Measurements from ENCODE around the gene KIF5A.
A peak's percentile ranks its signal among the peaks of the same experiment; 100 is the strongest.
"Not testable (repeated sequence)": the region's sequence is repeated elsewhere in the genome, so short reads cannot be mapped to it uniquely, and the experiment has no call there.

Gene KIF5A

DNA sequence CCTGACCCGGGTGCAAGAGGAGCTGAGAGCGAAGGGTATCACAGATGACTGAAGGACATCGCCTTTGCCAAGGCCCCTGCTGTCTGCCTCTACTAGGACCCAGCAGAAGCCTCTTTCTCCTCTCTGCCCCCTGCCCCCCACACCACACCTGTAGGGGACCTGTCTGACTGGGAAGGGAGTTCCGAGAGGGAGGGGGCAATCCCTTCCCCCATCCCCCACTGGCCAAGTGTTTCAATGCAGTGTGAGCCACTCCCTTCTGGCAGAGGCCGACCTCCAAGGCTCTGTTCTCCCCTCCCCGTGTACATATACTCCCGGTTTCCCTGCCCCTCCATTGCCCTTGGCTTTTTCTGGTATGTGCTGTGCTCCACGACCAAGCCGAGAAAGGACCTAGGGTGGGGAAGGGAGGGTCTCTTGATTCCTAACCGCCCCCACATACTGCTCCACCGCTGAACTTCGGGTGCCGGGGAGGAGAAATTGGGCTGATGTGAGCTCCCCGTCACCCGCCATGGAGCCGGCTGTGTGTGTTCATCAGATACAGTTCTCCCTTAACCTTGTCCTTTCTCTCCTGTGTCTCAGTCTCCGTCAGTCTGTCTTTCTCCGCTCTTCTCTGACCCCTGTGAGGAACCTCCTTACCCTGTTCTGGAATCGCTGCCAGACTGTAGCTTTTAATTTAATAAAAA is 59.4 kb downstream of the KIF5A start:
- DNase-seq: no peak

DNA sequence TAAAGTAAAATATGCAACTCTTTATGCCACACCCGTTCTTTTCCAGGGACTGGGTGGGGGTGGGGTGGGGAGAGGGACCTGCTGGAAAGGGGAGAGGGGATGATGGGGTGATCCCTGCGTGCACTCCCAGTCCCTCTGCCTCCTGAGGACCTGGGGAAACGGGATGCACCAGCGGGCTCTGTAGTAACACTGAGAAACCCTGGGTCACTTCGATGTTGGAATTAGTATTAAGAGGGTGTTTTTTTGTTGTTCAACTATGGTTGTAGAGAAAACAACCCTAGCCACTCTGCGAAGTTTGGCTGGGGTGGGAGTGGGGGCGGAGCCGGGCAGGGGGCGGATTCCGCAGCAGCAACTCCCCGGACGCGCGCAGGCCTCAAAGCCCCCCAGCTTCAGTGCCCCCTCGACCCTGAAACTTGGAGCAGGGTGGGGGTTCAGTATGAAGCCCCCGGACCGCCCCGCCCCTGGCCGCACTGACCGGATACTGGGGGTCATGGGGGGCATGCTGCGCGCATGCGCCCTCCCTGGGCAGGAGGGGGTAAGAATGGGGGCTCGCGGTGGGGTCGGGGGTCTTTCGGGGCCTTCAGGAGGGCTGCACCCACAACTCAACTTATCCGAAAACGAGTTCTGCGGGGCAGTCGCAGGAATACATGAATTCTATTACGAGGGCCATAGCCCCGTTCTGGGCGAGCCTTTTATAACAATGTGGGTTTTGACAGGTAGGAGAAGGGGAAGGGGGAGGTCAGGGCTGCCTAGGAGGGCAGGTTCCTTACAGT is 60.1 kb downstream of the KIF5A start:
- DNase-seq: no peak

DNA sequence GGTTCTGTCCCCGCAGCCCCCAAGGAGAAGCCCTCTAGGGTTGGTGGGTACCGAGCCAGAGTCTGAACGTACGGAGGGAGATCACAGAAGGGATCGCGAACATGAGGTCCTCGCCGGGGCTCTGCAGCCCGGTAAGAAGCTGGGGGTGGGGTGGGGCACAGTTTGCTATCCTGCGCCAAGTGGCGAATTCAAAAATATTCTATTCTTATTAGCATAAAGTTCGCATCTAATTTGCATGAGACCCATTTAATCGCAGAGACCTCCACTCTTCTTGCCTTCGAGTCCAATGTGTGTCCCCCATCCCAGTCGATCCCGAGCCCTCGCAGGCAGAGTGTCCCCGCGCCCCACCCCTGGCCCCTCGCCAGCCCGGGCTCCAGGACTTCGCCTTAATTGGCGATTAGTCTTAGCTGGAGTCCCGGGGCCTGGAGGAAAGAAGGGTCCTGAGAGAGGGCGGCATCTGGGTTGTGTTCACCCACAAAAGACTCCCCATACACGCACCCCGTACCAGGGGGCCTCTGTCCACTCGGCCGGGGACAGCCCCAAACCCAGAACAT is 60.8 kb downstream of the KIF5A start:
- DNase-seq: no peak

DNA sequence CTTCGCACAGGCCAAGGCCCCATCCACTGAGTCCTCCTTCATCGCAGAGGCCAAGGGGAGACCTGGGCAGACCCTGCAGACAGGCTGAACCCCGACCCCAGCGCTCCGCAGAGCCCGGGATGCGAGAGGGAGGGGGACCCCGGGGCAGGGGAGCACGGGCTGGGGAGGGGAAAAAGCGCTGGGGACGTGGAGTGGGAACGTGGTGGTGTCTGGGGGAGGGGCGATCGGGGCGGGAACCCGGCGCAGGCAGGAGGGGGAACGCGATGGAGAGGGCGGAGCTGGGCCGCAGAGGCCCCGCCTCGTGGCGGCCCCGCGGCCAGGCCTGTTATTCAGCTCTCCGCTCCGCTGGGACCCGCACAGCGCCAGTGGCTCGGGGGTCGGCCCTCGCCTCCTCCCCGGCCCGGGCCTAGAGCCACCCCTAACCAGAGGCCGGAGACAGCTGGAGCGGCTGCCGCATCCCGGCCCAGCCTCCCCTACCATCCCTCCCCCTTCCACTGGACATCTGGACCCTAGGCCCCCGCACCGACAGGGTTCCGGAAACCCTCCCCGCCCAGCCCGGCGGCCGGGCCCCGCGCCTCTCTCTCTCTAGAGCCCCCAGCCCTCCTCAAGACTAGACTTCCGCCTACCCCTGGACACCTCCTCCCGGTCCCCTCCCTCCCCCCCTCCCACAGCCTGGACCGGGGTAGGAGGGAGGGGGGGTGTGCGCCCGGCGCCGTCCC is 61.4 kb downstream of the KIF5A start, which contains the start of gene ARHGEF25:
TSS of gene ARHGEF25 (plus strand) at position 328 of the 719 bp plus-strand sequence. CDS start 460 bp downstream, outside the sequence.
- peak; percentile 56 for DNase-seq

DNA sequence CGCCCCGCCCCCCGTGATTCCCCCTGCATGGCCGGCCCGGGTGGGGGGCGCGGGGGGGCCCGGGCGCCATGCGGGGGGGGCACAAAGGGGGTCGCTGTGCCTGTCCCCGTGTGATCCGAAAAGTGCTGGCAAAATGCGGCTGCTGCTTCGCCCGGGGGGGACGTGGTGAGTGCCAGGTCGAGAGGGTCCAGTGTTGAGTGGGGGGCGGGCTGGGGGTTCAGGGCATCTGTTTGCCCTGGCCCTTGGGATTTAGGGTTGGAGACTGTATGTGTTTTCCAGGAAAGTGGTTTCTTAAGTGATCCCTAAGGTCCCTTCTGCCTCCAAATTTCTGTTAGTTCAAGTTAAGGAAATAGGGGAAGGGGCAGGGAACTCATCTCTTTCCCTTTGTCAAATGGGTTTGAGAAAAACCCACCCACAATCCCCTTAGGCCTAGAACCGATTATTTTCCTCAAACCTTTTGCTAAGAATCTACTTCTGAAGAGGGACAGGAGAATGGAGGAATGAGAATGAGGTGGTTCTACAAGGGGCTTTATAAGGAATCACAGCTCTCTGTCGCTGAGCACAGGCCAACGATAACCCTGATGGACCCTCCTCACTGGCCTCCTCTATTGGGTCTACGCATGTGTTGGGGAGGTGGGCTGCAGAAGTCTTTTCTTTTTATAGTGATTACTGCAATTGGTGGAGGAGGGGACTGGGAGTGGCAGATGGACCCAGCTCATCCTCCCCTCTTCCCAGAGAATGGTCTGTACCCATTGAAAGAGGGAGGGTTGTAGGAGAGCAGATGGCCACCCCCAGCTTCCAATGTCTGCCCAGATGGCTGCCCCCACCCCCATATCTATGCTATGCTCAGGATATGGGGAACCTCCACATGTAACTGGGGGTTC is 62.2 kb downstream of the KIF5A start:
- no peak for DNase-seq

DNA sequence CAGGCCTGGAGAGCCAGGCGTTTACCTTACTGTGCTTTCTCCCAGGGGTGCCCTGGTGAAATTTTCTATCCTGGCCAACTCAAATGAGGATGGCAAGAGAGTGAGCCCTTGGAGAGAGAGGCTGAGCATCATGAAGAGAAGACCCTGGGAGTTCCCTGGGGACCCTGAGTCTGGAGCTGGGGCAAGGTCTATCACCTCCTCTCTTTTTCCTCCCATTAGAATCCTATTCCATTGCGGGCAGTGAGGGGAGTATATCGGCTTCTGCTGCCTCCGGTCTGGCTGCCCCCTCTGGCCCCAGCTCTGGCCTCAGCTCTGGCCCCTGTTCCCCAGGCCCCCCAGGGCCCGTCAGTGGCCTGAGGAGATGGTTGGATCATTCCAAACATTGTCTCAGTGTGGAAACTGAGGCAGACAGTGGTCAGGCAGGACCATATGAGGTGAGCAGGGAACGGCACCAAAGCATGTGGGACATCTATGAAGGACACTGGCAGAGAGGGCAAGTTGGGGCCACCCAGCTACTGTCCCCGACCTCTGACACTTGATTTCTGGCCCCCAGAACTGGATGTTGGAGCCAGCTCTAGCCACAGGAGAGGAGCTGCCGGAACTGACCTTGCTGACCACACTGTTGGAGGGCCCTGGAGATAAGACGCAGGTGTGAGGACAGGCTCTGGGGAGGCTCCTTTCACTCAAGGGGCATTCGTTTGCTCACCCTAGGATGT is 63.0 kb downstream of the KIF5A start:
- no peak for DNase-seq

DNA sequence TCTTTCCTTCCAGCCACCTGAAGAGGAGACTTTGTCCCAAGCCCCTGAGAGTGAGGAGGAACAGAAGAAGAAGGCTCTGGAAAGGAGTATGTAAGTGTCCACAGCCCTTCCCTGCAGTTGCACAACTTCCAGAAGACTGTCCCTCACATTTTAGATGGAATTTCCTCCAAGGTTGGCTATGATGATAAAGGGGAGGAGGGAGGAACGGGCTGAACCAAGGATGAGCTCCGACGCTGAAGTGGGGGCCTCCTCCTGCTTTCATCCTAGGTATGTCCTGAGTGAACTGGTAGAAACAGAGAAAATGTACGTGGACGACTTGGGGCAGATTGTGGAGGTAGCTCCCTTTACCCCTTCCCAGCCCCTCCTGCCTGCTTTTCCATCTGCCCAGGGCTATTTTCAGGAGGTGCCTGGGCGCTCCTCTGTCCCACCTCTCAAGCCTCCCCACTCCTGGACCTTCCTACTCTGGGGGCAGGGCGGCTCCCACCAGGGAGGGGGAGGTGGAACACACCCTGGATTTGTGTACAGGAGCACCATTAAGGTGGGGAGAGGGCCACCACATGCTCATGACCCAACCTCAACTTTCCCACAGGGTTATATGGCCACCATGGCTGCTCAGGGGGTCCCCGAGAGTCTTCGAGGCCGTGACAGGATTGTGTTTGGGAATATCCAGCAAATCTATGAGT is 63.7 kb downstream of the KIF5A start:
- DNase-seq: no peak

DNA sequence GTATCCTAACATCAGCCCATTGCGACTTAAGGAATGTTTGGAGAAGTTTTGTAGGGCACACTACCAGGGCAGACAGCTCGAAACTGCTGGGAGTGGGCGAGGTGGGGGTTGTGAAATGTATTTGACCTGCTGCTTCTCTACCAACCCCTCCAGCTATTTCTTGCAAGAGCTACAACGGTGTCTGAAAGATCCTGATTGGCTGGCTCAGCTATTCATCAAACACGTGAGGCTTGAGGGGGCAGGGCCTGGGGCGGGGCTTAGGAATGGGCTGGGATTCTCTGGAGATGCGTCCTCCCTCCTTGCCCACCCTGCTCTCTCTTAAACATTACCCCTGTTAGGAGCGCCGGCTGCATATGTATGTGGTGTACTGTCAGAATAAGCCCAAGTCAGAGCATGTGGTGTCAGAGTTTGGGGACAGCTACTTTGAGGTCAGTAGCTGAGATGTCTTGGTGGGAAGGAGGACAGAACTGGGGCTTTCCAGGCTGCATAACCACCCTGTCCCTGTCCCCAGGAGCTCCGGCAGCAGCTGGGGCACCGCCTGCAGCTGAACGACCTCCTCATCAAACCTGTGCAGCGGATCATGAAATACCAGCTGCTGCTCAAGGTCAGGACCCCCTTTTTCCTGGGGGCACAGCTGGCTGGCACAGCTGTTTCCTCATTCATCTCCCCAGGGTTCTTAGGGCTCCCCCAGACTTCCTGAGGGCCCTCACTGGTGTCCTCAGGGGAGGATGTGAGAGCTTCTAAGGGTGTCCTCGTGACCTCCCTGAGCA is 64.5 kb downstream of the KIF5A start:
- DNase-seq: no peak

DNA sequence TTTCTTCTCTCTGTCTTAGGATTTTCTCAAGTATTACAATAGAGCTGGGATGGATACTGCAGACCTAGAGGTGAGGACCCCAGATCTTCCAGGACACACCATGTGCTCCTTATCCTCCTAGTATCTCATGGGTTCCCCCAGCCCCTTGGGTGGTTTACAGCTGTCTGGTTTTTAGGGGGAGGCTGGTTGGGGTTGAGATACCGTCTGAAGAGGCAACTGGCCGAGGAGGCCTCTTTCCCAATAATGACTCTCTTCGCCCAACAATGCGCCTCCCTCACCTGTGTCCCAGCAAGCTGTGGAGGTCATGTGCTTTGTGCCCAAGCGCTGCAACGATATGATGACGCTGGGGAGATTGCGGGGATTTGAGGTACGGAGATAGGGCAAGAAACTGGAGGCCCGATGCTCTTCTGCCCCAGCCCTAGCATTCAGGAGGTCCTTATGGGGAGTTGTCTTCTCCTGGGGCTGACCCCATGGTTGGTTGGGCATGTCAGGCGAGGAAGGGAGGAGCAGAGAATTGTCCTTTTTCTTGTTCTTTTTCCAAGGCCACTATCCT is 65.2 kb downstream of the KIF5A start:
- DNase-seq: no peak

DNA sequence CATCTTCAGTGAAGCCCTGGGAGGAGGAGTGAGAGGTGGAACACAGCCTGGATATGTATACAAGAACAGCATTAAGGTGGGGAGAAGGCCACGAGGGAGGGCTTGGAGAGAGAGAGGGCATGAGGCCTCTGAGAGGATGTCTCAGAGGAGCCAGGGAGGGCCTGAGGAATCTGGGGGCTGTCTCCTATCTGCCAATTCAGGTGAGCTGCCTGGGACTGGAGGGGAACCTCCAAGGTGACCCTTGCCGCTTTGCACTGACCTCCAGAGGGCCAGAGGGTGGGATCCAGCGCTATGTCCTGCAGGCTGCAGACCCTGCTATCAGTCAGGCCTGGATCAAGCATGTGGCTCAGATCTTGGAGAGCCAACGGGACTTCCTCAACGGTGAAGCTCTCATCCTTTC is 65.8 kb downstream of the KIF5A start:
- DNase-seq: no peak

DNA sequence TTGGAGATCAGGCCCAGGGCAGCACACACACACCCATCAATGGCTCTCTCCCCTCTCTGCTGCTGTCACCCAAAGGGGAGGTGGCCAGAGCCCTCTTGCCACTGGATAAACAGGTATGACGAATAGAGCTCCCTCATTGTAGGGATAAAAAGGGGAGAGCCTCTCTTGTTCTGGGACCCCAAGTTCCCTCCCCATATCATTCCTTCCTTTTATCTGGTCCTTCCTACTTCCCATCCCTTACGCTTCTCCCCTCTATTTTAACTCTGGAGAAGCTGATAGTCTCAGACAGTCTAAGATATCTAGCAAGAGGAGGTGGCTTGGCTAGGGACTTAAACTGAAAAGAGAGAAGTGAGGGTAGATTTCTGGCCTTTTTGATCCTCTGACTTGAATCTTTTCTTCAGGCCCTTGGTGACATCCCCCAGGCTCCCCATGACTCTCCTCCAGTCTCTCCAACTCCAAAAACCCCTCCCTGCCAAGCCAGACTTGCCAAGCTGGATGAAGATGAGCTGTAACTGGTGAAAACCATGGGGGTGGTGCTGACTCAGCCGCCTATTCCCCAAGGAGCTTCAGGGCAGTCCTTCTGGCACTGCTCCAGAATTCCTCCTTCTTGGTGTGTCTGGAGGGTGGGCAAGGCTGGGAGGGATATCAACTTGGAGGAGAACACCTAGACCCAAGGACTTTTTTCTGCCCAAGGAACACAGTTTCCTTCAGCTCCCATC is 66.7 kb downstream of the KIF5A start:
- no peak for DNase-seq

DNA sequence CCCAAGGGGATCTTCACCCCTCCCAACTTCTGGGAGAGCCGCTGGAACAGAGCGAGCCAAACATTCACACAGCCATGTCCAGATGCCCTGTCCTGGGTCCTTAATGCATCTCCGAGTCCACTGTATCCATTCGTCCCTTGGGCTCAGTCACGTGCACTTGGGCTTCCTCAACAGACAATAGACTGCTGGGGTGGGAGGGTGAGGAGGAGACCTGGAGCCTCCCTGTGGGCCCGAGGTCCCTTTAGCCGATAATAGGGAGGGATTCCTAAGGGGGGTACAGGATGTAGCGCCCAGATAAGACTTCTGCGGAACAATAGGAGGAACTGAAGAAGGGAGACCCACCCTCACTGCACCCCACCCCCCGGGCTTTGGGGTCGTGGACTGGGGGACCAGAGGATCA is 68.1 kb downstream of the KIF5A start:
- DNase-seq: no peak

DNA sequence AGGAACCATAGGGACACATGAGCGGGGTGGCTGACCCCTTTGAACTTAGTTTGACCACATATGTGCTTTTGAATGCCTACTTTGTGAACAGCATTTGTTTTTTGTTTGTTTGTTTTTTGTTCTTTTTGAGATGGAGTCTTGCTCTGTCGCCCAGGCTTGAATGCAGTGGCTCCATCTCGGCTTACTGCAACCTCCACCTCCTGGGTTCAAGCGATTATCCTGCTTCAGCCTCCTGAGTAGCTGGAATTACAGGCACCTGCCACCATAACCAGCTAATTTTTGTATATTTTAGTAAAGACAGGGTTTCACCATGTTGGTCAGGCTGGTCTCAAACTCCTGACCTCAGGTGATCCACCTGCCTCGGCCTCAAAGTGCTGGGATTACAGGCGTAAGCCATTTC is 68.6 kb downstream of the KIF5A start:
- DNase-seq: not testable (repeated sequence)

DNA sequence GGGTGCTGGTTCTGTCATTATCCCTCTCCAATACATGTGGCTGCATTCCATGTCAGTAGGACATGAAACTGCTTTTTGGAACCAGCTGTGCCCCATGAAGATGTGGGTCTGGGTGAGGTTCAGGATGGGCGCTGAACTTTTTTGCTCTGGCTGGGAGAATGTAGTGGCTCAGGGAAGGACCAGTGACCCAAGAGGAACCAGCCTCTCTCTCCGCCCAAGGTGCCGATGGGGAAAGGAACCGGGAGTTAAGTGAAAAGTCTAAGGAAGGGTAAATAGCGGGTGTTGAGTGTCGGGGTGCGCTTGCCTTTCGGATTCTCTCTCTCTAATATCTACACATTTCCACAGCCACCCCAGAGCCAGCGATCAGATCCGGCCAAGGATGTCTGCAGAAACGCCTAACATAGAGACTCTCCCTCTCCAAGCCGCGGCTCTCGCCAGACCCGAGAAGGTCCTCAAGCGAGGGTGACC is 69.2 kb downstream of the KIF5A start:
- DNase-seq: no peak

DNA sequence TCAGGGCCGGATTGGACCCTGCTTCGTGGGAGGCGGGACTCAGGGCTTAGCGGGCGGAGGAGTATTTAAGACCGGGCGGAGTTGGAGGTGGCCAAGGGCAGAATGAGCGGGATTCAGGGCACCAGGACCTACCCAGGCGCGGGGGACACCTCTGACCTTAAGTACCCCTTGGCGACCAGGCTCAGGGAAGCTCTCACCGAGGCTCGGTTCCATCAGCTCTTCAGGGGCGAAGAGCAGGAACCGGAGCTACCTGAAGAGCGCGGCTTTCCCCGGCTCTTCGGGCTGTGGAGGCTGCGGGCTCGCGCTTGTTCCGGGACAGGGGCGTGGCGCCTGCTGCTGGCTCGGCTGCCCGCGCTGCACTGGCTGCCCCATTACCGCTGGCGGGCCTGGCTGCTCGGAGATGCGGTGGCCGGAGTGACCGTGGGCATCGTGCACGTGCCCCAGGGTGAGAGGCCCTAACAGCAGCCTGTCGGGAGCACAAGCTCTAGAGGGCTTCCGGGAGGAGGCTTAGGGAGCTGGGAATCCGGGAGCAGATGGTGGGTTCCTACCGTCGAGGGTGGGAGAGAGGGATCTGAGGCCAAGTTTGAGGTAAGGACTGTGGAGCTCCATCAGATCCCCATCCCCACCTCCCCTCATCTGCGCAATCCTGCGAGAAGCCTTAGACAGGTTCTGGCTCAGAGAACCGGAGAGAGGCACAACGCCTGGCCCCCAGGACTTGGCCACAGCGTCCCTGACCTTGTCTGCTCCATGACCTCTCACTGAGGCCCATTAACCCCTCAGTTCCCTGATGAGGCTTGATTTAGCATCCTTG is 69.8 kb downstream of the KIF5A start:
- DNase-seq: peak; percentile 30

DNA sequence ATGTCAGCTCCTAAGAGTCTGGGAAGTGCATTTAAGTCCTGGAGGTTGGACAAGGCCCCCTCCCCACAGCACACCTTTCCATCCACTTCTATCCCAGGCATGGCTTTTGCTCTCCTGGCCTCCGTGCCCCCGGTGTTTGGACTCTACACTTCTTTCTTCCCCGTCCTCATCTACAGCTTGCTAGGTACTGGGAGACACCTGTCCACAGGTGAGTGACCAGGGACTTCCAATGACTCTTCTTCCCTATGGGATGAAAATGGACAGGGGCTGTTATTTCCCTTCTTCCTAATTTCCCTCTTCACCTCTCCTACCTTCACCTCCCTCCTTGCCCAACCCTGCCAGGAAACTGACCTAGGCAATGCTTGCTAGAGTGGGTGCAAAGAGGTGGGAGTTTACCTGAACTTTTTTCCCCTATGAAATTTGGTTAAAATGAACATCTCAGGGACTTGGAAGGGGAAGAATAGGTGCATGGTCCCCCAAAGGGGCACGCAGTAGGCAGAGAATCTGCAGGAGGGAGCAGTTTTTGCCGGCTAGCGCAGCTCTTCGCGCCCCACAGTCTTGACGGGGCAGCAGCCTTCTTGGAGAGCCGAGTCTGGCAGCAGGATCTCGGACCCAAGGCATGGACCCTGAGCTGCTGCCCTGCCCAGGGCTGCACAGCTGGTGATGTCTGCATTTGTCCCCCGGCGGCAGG is 70.5 kb downstream of the KIF5A start:
- no peak for DNase-seq

DNA sequence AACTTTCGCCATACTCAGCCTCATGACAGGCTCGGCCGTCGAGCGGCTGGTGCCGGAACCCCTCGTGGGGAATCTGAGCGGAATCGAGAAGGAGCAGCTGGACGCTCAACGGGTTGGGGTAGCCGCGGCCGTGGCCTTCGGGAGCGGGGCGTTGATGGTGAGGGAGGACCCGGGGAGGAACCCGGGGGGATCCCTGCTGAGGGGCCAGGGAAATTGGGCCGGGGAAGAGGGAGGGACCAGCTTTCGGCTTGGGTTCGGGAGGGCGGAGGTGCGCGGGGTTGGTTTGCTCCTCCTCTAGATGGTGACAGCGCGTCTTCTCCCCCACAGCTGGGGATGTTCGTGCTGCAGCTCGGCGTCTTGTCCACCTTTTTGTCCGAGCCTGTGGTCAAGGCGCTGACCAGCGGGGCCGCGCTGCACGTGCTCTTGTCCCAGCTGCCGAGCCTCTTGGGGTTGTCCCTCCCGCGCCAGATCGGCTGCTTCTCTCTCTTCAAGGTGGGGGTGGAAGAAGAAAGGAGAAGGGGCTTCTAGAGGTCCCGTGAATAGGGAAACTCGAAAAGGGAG is 71.2 kb downstream of the KIF5A start:
- no peak for DNase-seq

Measured in CD4-positive, alpha-beta T cell treated with Interleukin-10 for 1 hour (primary cell).